H9 (cell line): Measurements from ENCODE around the gene ANKRD44. TPM values are rescaled to one million over a fixed set of nuclear protein-coding genes. Genes with fewer than 3 reads are reported as not detected.

Experiments
- DNase-seq: peaks from one replicate; pipeline ENCODE4 v3.0.0-alpha.2; 2017
- H2AFZ ChIP-seq: one replicate; pipeline ENCODE4 v1.6.1; 2013; ENCODE audit warnings: mild to moderate bottlenecking, low read length, control low read depth, moderate library complexity
- H2AK5ac ChIP-seq: 2 replicates; pipeline ENCODE4 v1.6.1; 2013; ENCODE audit warnings: low read length, control low read depth, mixed read lengths; ENCODE audit not compliant: insufficient read length
- H2BK120ac ChIP-seq: one replicate; pipeline ENCODE4 v1.6.1; 2013; ENCODE audit warnings: low read depth, mild to moderate bottlenecking, low read length, control low read depth, inconsistent platforms; ENCODE audit not compliant: poor library complexity, severe bottlenecking
- H2BK12ac ChIP-seq: 2 replicates; pipeline ENCODE4 v1.6.1; 2013; ENCODE audit warnings: low read length, control low read depth, mixed read lengths, low read depth; ENCODE audit not compliant: insufficient read length
- H2BK15ac ChIP-seq: 2 replicates; pipeline ENCODE4 v1.6.1; 2013; ENCODE audit warnings: low read depth, low read length, control low read depth
- H2BK20ac ChIP-seq: one replicate; pipeline ENCODE4 v1.6.1; 2013; ENCODE audit warnings: low read depth, mild to moderate bottlenecking, low read length, control low read depth, inconsistent platforms; ENCODE audit not compliant: poor library complexity, severe bottlenecking
- H2BK5ac ChIP-seq: 2 replicates; pipeline ENCODE4 v1.6.1; 2013; ENCODE audit warnings: low read length, control low read depth, mixed read lengths; ENCODE audit not compliant: insufficient read length
- H3K14ac ChIP-seq: 2 replicates; pipeline ENCODE4 v1.6.1; 2013; ENCODE audit warnings: low read length, control low read depth; ENCODE audit not compliant: insufficient read depth
- H3K18ac ChIP-seq: 2 replicates; pipeline ENCODE4 v1.6.1; 2013; ENCODE audit warnings: low read depth, mild to moderate bottlenecking, mixed read lengths, low read length, control low read depth; ENCODE audit not compliant: insufficient read length
- H3K23ac ChIP-seq: 2 replicates; pipeline ENCODE4 v1.6.1; 2013; ENCODE audit warnings: low read length, control low read depth, mixed read lengths, low read depth; ENCODE audit not compliant: insufficient read length
- H3K23me2 ChIP-seq: 2 replicates; pipeline ENCODE4 v1.6.1; 2013; ENCODE audit warnings: low read depth, mild to moderate bottlenecking, mixed read lengths, low read length, control low read depth; ENCODE audit not compliant: insufficient read length, poor library complexity, severe bottlenecking
- H3K27ac ChIP-seq: 2 replicates; pipeline ENCODE4 v1.5.1; 2013; ENCODE audit warnings: low read length, control low read depth, mixed read lengths, low read depth; ENCODE audit not compliant: insufficient read length
- H3K27me3 ChIP-seq: 2 replicates; pipeline ENCODE4 v1.6.1; 2013; ENCODE audit warnings: low read length, control low read depth, inconsistent platforms; ENCODE audit not compliant: insufficient read depth
- H3K4ac ChIP-seq: 2 replicates; pipeline ENCODE4 v1.6.1; 2013; ENCODE audit warnings: low read depth, mild to moderate bottlenecking, control low read depth, inconsistent platforms, low read length, moderate library complexity
- H3K4me1 ChIP-seq: 2 replicates; pipeline ENCODE4 v1.6.1; 2013; ENCODE audit warnings: low read length, control low read depth, inconsistent platforms; ENCODE audit not compliant: insufficient read depth
- H3K4me2 ChIP-seq: 2 replicates; pipeline ENCODE4 v1.6.1; 2013; ENCODE audit warnings: low read length, control low read depth, mixed read lengths; ENCODE audit not compliant: insufficient read length, insufficient read depth
- H3K56ac ChIP-seq: 2 replicates; pipeline ENCODE4 v1.6.1; 2013; ENCODE audit warnings: low read depth, mild to moderate bottlenecking, mixed read lengths, low read length, control low read depth; ENCODE audit not compliant: insufficient read length
- H3K79me1 ChIP-seq: 2 replicates; pipeline ENCODE4 v1.6.1; 2013; ENCODE audit warnings: low read depth, mild to moderate bottlenecking, moderate library complexity, low read length, control low read depth, inconsistent platforms; ENCODE audit not compliant: insufficient read depth, poor library complexity, severe bottlenecking
- H3K79me2 ChIP-seq: 2 replicates; pipeline ENCODE4 v1.6.1; 2013; ENCODE audit warnings: low read length, control low read depth, inconsistent platforms; ENCODE audit not compliant: insufficient read depth
- H3K9ac ChIP-seq: 2 replicates; pipeline ENCODE4 v1.6.1; 2013; ENCODE audit warnings: low read length, control low read depth, mixed read lengths; ENCODE audit not compliant: insufficient read length; ENCODE audit errors: extremely low read depth
- H3K9me3 ChIP-seq: one replicate; pipeline ENCODE4 v1.6.1; 2013; ENCODE audit warnings: low read depth, low read length, inconsistent platforms; ENCODE audit not compliant: control insufficient read depth
- H3T11ph ChIP-seq: one replicate; pipeline ENCODE4 v1.6.1; 2013; ENCODE audit warnings: mild to moderate bottlenecking, low read length, control low read depth, inconsistent platforms
- H4K20me1 ChIP-seq: one replicate; pipeline ENCODE4 v1.6.1; 2013; ENCODE audit not compliant: control insufficient read depth, insufficient read length, insufficient read depth
- H4K5ac ChIP-seq: 2 replicates; pipeline ENCODE4 v1.6.1; 2013; ENCODE audit warnings: low read depth, mild to moderate bottlenecking, mixed read lengths, low read length, control low read depth; ENCODE audit not compliant: insufficient read length
- H4K8ac ChIP-seq: replicated peaks from 2 replicates; pipeline ENCODE4 v1.6.1; 2013; ENCODE audit warnings: low read length, control low read depth, mixed read lengths, low read depth; ENCODE audit not compliant: insufficient read length
- H4K91ac ChIP-seq: 2 replicates; pipeline ENCODE4 v1.6.1; 2013; ENCODE audit warnings: low read depth, mild to moderate bottlenecking, moderate library complexity, mixed read lengths, low read length, control low read depth; ENCODE audit not compliant: insufficient read length
- H3K27ac Mint-ChIP-seq, 3 experiments: 2 replicates in 2 of 3; 3 replicates in 1 of 3; pipeline ENCODE4 v1.8.0; 2020 to 2021; ENCODE audit warnings: mixed read lengths in 3 of 3, mild to moderate bottlenecking in 1 of 3, moderate library complexity in 1 of 3
- H3K27me3 Mint-ChIP-seq: 2 replicates; pipeline ENCODE4 v1.8.0; 2021; ENCODE audit warnings: low read depth, mild to moderate bottlenecking, moderate library complexity, mixed read lengths
- H3K36me3 Mint-ChIP-seq, 3 experiments: 2 replicates in 2 of 3; 3 replicates in 1 of 3; pipeline ENCODE4 v1.8.0; 2020 to 2021; ENCODE audit warnings: low read depth in 3 of 3, mixed read lengths in 3 of 3; ENCODE audit not compliant: insufficient read depth in 1 of 3
- H3K4me1 Mint-ChIP-seq, 2 experiments: 2 replicates each; pipeline ENCODE4 v1.8.0; 2020; ENCODE audit warnings: mixed read lengths in 2 of 2
- H3K4me3 Mint-ChIP-seq, 2 experiments: 2 replicates in 1 of 2; 3 replicates in 1 of 2; pipeline ENCODE4 v1.8.0; 2020 to 2021; ENCODE audit warnings: mild to moderate bottlenecking in 2 of 2, mixed read lengths in 2 of 2, moderate library complexity in 1 of 2
- H3K9me3 Mint-ChIP-seq, 2 experiments: 2 replicates in 1 of 2; 3 replicates in 1 of 2; pipeline ENCODE4 v1.8.0; 2020; ENCODE audit warnings: mild to moderate bottlenecking in 2 of 2, mixed read lengths in 2 of 2, moderate library complexity in 1 of 2
- CTCF ChIP-seq: fragments of 200-600 bp; sonication (generic); conservative IDR thresholded peaks from 3 replicates; pipeline ENCODE4 v1.8.0; 2021; ENCODE audit warnings: antibody characterized with exemption, mild to moderate bottlenecking
- WGBS: extraction: QIAGEN DNeasy Blood & Tissue Kit; methylation state at CpG from one replicate; pipeline ENCODE4 v1.1.7; 2013; ENCODE audit warnings: missing lambda C conversion rate, low lambda C conversion rate, mixed read lengths; ENCODE audit not compliant: insufficient read length; ENCODE audit errors: extremely low coverage; 5-methylcytosine and 5-hydroxymethylcytosine counted together
- total RNA-seq: library from RNA; stranded (reverse); gene quantifications from 2 replicates; pipeline ENCODE4 v1.2.1, GENCODE V29; 2021

Gene ANKRD44
- total RNA-seq, 1 experiment from 2014 or later = 1.9 TPM

GRCh38 chr2:196980001-196980400 lies 330.6 kb downstream of the ANKRD44 start:
- Histone ChIP-seq H3K9me3 (no peaks in the 10 kb centered on the region), H3K56ac (no peak overlapping the region), H2AFZ (no peak overlapping the region), H3K27ac (no peak overlapping the region), H3K18ac (no peak overlapping the region), H4K20me1 (no peaks in the 10 kb centered on the region), H2BK12ac (no peak overlapping the region), H2BK5ac (no peak overlapping the region), H3K14ac (no peak overlapping the region), H3K4me1 (no peaks in the 10 kb centered on the region; the same call in 1 of the 2 replicates), H3K23me2 (no peaks in the 10 kb centered on the region), H3K4ac (no peak overlapping the region), H3K27me3 (no peaks in the 10 kb centered on the region), H4K8ac (no peak overlapping the region), H2AK5ac (no peak overlapping the region), H3K9ac (no peak overlapping the region), H3K23ac (no peak overlapping the region), H2BK120ac (no peak overlapping the region), H3T11ph (no peak overlapping the region), H3K79me1 (no peaks in the 10 kb centered on the region), H2BK15ac (no peak overlapping the region), H3K4me2 (no peak overlapping the region), H3K79me2 (no peaks in the 10 kb centered on the region), H2BK20ac (no peak overlapping the region), H4K5ac (no peak overlapping the region), H4K91ac (no peak overlapping the region)
- Mint-ChIP-seq H3K27me3 (no peaks in the 10 kb centered on the region), H3K36me3 (peaks cover 0 to 2% (median 0%) of the 10 kb centered on the region in 3 experiments; a peak in 3 of 7 replicates), H3K4me3 (no peak overlapping the region), H3K4me1 (peaks cover 4% of the 10 kb centered on the region in 2 experiments; a peak in 2 of 4 replicates), H3K27ac (no peak overlapping the region), H3K9me3 (peaks cover 3 to 4% of the 10 kb centered on the region in 2 experiments; a peak in 3 of 5 replicates)
- WGBS = no CpG with 5 or more reads among the region's 1 CpG
- TF ChIP-seq CTCF = no peak
- DNase-seq = no peak
